ENCODE measurements around the gene PACS1.

PACS1 gene

GRCh38 chr11:66061268-66061667 is 8.8 kb upstream of the PACS1 start:
- DNase-seq (ENCODE audit: low spot score), result no peak
- TF ChIP-seq, protein P1, sequence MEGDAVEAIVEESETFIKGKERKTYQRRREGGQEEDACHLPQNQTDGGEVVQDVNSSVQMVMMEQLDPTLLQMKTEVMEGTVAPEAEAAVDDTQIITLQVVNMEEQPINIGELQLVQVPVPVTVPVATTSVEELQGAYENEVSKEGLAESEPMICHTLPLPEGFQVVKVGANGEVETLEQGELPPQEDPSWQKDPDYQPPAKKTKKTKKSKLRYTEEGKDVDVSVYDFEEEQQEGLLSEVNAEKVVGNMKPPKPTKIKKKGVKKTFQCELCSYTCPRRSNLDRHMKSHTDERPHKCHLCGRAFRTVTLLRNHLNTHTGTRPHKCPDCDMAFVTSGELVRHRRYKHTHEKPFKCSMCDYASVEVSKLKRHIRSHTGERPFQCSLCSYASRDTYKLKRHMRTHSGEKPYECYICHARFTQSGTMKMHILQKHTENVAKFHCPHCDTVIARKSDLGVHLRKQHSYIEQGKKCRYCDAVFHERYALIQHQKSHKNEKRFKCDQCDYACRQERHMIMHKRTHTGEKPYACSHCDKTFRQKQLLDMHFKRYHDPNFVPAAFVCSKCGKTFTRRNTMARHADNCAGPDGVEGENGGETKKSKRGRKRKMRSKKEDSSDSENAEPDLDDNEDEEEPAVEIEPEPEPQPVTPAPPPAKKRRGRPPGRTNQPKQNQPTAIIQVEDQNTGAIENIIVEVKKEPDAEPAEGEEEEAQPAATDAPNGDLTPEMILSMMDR (IDR thresholded peaks at IDR 0.05; ENCODE audit: borderline replicate concordance, control extremely low read depth, extremely low read depth, insufficient read depth, missing control alignments), result no peak
- in situ Hi-C loops (cut with MboI; ENCODE audit: low sequenced_read_pairs, unreplicated experiment), result no loop called here

DNA sequence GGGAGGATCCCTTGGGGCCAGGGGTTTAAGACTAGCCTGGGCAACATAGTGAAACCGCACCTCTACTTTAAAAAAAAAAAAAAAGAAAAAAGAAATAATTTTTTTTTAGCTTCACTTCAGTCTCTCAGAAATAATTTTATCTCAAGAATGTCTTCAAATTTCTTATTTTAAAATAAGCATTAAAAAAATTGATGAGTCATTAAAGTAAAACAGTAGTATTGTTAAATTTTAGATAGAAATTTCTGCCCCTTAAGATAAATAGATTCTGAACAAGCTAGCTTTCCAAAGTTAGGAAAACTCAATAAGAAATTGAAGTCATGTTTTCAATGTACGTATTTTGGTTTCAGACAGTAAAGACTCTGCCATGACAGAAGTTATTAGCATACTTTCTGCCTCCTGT is 7.7 kb upstream of the PACS1 start:
- DNase-seq (ENCODE audit: low spot score), result no peak
- TF ChIP-seq, protein P1 (IDR thresholded peaks at IDR 0.05; ENCODE audit: borderline replicate concordance, control extremely low read depth, extremely low read depth, insufficient read depth, missing control alignments), result no peak
- in situ Hi-C loops (cut with MboI; ENCODE audit: low sequenced_read_pairs, unreplicated experiment), result no loop called here

DNA sequence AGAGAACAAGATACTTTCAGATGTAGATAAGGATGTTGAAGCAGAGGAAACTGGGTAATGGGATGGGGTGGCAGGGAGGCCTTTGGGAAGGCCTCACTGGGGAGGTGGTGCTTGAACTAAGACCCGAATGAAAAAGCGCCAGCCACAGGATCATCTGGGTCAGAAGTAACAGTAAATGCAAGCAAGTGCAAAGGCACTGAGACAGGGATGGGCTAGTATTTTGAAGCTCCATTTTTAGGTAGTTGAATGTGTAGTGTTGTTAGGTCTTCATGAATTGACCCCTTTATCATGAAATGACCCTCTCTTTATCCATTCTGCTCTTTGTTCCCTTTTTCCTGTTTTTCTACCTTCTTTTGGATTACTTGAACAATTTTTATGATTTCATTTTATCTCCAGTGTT is 6.2 kb upstream of the PACS1 start:
- in situ Hi-C loops (cut with MboI; ENCODE audit: low sequenced_read_pairs, unreplicated experiment), result no loop called here
- DNase-seq (ENCODE audit: low spot score), result no peak
- TF ChIP-seq, protein P1 (IDR thresholded peaks at IDR 0.05; ENCODE audit: borderline replicate concordance, control extremely low read depth, extremely low read depth, insufficient read depth, missing control alignments), result no peak

GRCh38 chr11:66064571-66064970 is 5.5 kb upstream of the PACS1 start:
- DNase-seq (ENCODE audit: low spot score), result no peak
- TF ChIP-seq, protein P1 (IDR thresholded peaks at IDR 0.05; ENCODE audit: borderline replicate concordance, control extremely low read depth, extremely low read depth, insufficient read depth, missing control alignments), result no peak
- in situ Hi-C loops (cut with MboI; ENCODE audit: low sequenced_read_pairs, unreplicated experiment), result no loop called here

DNA sequence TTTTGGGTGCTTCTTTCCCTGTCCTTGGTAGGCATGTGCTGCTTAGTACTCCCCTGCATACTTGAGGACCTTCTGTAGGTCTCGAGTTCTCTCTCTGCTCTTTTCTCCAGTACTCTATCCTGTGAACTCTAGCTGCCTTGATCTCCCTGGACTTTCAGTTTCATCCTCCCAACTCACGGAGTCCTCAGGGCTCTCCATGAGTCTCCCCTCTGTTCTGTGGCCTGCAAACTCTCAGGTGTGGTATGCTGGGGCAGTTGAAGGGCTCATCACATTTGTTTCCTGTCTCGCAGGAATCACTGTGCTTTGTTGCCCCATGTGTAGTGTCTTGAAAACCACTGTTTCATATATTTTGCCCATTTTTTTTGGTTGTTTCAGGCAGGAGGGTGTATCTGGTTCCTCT is 3.3 kb upstream of the PACS1 start:
- TF ChIP-seq, protein P1 (IDR thresholded peaks at IDR 0.05; ENCODE audit: borderline replicate concordance, control extremely low read depth, extremely low read depth, insufficient read depth, missing control alignments), result no peak

DNA sequence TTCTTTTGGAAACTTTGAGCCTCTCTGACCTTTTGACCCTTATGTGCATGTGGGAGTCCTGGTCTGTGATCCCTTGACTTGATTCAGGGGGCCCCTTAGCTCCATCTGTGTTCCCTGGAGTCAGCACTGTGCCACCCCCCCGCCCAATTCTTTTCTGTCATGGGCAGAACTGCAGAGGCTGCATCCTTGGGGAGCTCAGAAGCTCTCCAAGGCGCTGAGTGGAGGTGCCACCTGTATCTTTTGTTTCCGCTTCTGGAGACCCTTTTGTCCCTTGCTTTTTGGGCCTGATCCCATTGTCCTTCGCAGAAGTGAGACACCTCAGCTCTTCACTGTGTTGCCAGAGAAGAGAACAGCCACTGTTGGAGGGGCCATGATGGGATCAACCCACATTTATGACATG is 2.4 kb upstream of the PACS1 start:
- no peak for DNase-seq (ENCODE audit: low spot score)
- in situ Hi-C loops (cut with MboI; ENCODE audit: low sequenced_read_pairs, unreplicated experiment), result no loop called here
- TF ChIP-seq, protein P1 (IDR thresholded peaks at IDR 0.05; ENCODE audit: borderline replicate concordance, control extremely low read depth, extremely low read depth, insufficient read depth, missing control alignments), result no peak

More for the DNA sequence above, 3.3 kb upstream of the PACS1 start:
- DNase-seq (ENCODE audit: low spot score), result no peak
- in situ Hi-C loops (cut with MboI; ENCODE audit: low sequenced_read_pairs, unreplicated experiment), result no loop called here

Data from GM13976 (cell line).